Measurements from ENCODE around the gene SLC28A3.
"Not testable (repeated sequence)": the region's sequence is repeated elsewhere in the genome, so short reads cannot be mapped to it uniquely, and the experiment has no call there.

The SLC28A3 gene

DNA sequence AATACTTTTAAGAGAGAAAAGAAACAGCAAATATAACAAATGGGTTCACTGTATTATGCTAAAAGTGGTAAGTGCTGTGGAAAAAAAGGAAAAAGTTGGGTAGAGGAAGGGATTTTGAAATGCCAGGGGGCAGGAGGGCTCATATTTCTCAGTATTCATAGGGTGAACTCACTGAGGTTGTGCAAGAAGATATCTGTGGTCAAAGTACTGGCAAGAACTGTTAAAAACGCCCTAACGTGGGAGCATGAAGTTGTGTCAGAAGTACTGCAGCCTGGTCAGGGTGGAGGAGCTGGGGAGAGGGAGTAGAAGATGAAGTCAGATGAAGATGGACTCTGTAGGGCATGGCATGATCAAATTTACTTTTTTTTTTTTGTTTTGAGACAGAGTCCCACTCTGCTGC is 31.2 kb upstream of the SLC28A3 start:
- no peak for TF ChIP-seq CTCF (IDR thresholded peaks at IDR 0.05; ENCODE audit: extremely low read depth, insufficient read depth, missing control alignments)
- in situ Hi-C loops (cut with MboI; ENCODE audit: low pct_unique_long_range_greater_than_20kb, low sequenced_read_pairs, unreplicated experiment) = no loop called here
- DNase-seq (ENCODE audit: low spot score) = no peak

GRCh38 chr9:84368601-84369000 is 28.0 kb upstream of the SLC28A3 start:
- DNase-seq (ENCODE audit: low spot score) = no peak
- no peak for TF ChIP-seq CTCF (IDR thresholded peaks at IDR 0.05; ENCODE audit: extremely low read depth, insufficient read depth, missing control alignments)

GRCh38 chr9:84367726-84368125 is 27.2 kb upstream of the SLC28A3 start:
- DNase-seq (ENCODE audit: low spot score) = not testable (repeated sequence)

More at GRCh38 chr9:84368601-84369000, 28.0 kb upstream of the SLC28A3 start:
- in situ Hi-C loops (cut with MboI; ENCODE audit: low pct_unique_long_range_greater_than_20kb, low sequenced_read_pairs, unreplicated experiment) = no loop called here

DNA sequence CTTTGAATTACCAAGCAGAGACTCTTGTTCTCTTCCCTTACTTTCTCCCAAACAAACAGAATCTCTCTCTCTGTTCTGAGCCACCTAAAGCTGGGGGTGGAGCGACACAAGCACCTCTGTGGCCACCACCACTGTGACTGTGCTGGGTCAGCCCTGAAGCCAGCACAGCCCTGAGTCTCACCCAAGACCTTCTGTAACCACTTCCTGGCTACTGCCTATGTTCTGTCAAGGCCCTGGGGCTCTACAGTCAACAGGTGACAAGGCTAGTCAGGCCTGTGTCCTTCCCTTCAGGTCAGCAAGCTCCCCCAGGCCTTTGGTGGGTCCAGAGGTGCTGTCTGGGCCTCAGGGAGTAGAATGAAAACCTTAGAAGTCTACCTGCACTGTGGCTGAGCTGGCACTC is 26.1 kb upstream of the SLC28A3 start:
- in situ Hi-C loops (cut with MboI; ENCODE audit: low pct_unique_long_range_greater_than_20kb, low sequenced_read_pairs, unreplicated experiment) = no loop called here
- DNase-seq (ENCODE audit: low spot score) = no peak
- no peak for TF ChIP-seq CTCF (IDR thresholded peaks at IDR 0.05; ENCODE audit: extremely low read depth, insufficient read depth, missing control alignments)

More at GRCh38 chr9:84367726-84368125, 27.2 kb upstream of the SLC28A3 start:
- in situ Hi-C loops (cut with MboI; ENCODE audit: low pct_unique_long_range_greater_than_20kb, low sequenced_read_pairs, unreplicated experiment) = not testable (repeated sequence)

GRCh38 chr9:84364894-84365490 is 24.4 kb upstream of the SLC28A3 start:
- DNase-seq (ENCODE audit: low spot score); in situ Hi-C loops (cut with MboI; ENCODE audit: low pct_unique_long_range_greater_than_20kb, low sequenced_read_pairs, unreplicated experiment): not testable (repeated sequence)

GRCh38 chr9:84361645-84362044 is 21.1 kb upstream of the SLC28A3 start:
- in situ Hi-C loops (cut with MboI; ENCODE audit: low pct_unique_long_range_greater_than_20kb, low sequenced_read_pairs, unreplicated experiment) = no loop called here
- no peak for TF ChIP-seq CTCF (IDR thresholded peaks at IDR 0.05; ENCODE audit: extremely low read depth, insufficient read depth, missing control alignments)
- DNase-seq (ENCODE audit: low spot score) = no peak

DNA sequence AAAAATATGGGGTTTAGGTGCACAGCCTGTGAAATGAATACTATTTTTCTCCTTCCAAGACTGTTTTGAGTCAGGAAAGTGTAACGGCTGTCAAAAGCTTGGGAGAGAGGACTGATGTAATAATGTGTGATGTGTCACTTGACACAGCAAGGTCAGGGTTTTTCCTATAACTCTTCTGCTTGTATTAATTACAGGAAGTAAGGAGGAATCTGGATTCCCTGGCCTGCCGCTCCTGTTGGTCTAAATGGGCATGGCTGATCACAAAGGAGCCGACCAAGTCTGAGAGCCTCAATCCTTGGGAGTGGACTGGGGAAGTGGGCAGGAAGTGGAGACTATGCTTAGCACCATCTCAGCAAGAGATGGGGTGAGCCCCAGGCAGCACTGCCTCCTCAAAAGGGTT is 16.7 kb upstream of the SLC28A3 start:
- DNase-seq (ENCODE audit: low spot score) = no peak
- no peak for TF ChIP-seq CTCF (IDR thresholded peaks at IDR 0.05; ENCODE audit: extremely low read depth, insufficient read depth, missing control alignments)
- in situ Hi-C loops (cut with MboI; ENCODE audit: low pct_unique_long_range_greater_than_20kb, low sequenced_read_pairs, unreplicated experiment) = no loop called here

GRCh38 chr9:84354035-84354434 is 13.5 kb upstream of the SLC28A3 start:
- no peak for TF ChIP-seq CTCF (IDR thresholded peaks at IDR 0.05; ENCODE audit: extremely low read depth, insufficient read depth, missing control alignments)
- no peak for DNase-seq (ENCODE audit: low spot score)
- in situ Hi-C loops (cut with MboI; ENCODE audit: low pct_unique_long_range_greater_than_20kb, low sequenced_read_pairs, unreplicated experiment) = no loop called here

Data from GM13977 (cell line).